Activated T-helper 17 cell treated with anti-CD3 and anti-CD28 coated beads, Interleukin-2, amount 50 U/mL, for 72 hours (primary cell): Measurements from ENCODE around the gene ACSS3. TPM values are rescaled to one million over a fixed set of nuclear protein-coding genes. Genes with fewer than 3 reads are reported as not detected.

Experiments used
- ATAC-seq: fragments of 150-1000 bp; cut with Tn5 transposase; replicated peaks from 2 replicates; pipeline ENCODE4 v1.10.0; 2021; ENCODE audit warnings: mild to moderate bottlenecking, moderate library complexity
- H3K27ac Mint-ChIP-seq: one replicate; pipeline ENCODE4 v1.8.0; 2022; ENCODE audit warnings: mixed read lengths
- H3K27me3 Mint-ChIP-seq: one replicate; pipeline ENCODE4 v1.8.0; 2022; ENCODE audit warnings: mixed read lengths
- H3K36me3 Mint-ChIP-seq: one replicate; pipeline ENCODE4 v1.8.0; 2022; ENCODE audit warnings: low read depth, mild to moderate bottlenecking, mixed read lengths
- H3K4me1 Mint-ChIP-seq: one replicate; pipeline ENCODE4 v1.8.0; 2022; ENCODE audit warnings: mixed read lengths
- H3K4me3 Mint-ChIP-seq: one replicate; pipeline ENCODE4 v1.8.0; 2022; ENCODE audit warnings: mild to moderate bottlenecking, mixed read lengths
- H3K9me3 Mint-ChIP-seq: one replicate; pipeline ENCODE4 v1.8.0; 2022; ENCODE audit warnings: mixed read lengths
- total RNA-seq, 2 donors: library from RNA; stranded (reverse); gene quantifications; one replicate each; pipeline ENCODE4 v1.2.3, GENCODE V29; 2022

Gene ACSS3
- total RNA-seq, 2 donors from 2014 or later: not detected

GRCh38 chr12:81253360-81253759 is 175.5 kb downstream of the ACSS3 start:
- Mint-ChIP-seq H3K4me3 (no peak overlapping the region), H3K27ac (no peak overlapping the region), H3K9me3 (peaks cover 11% of the 10 kb centered on the region), H3K27me3 (no peaks in the 10 kb centered on the region), H3K36me3 (no peaks in the 10 kb centered on the region), H3K4me1 (no peaks in the 10 kb centered on the region)
- ATAC-seq: no peak

GRCh38 chr12:81255456-81255855 is 177.6 kb downstream of the ACSS3 start:
- H3K4me3 Mint-ChIP-seq: no peak overlapping the region
- H3K9me3 Mint-ChIP-seq: peaks cover 14% of the 10 kb centered on the region
- ATAC-seq: no peak
- H3K27ac Mint-ChIP-seq: no peak overlapping the region
- H3K36me3 Mint-ChIP-seq: no peaks in the 10 kb centered on the region
- no peaks in the 10 kb centered on the region for H3K4me1 Mint-ChIP-seq
- no peaks in the 10 kb centered on the region for H3K27me3 Mint-ChIP-seq

GRCh38 chr12:81255947-81256346 is 178.1 kb downstream of the ACSS3 start:
- H3K36me3 Mint-ChIP-seq: no peaks in the 10 kb centered on the region
- H3K4me1 Mint-ChIP-seq: no peaks in the 10 kb centered on the region
- no peak overlapping the region for H3K27ac Mint-ChIP-seq
- ATAC-seq: no peak
- H3K4me3 Mint-ChIP-seq: no peak overlapping the region
- no peaks in the 10 kb centered on the region for H3K27me3 Mint-ChIP-seq
- peaks cover 14% of the 10 kb centered on the region for H3K9me3 Mint-ChIP-seq

GRCh38 chr12:81257947-81258551 is 180.2 kb downstream of the ACSS3 start:
- Mint-ChIP-seq H3K36me3 (no peaks in the 10 kb centered on the region), H3K27ac (no peak overlapping the region), H3K27me3 (no peaks in the 10 kb centered on the region), H3K4me3 (no peak overlapping the region), H3K9me3 (peaks cover 7% of the 10 kb centered on the region), H3K4me1 (no peaks in the 10 kb centered on the region)
- no peak for ATAC-seq

GRCh38 chr12:81259360-81259759 is 181.5 kb downstream of the ACSS3 start:
- no peak for ATAC-seq
- H3K36me3 Mint-ChIP-seq: no peaks in the 10 kb centered on the region
- no peak overlapping the region for H3K27ac Mint-ChIP-seq
- no peaks in the 10 kb centered on the region for H3K27me3 Mint-ChIP-seq
- no peak overlapping the region for H3K4me3 Mint-ChIP-seq
- no peaks in the 10 kb centered on the region for H3K4me1 Mint-ChIP-seq
- peaks cover 9% of the 10 kb centered on the region for H3K9me3 Mint-ChIP-seq

GRCh38 chr12:81261508-81262207 is 183.8 kb downstream of the ACSS3 start:
- Mint-ChIP-seq H3K27me3 (no peaks in the 10 kb centered on the region), H3K4me1 (no peaks in the 10 kb centered on the region), H3K36me3 (no peaks in the 10 kb centered on the region), H3K9me3 (peaks cover 6% of the 10 kb centered on the region), H3K4me3 (no peak overlapping the region), H3K27ac (no peak overlapping the region)
- ATAC-seq: no peak

GRCh38 chr12:81263072-81263471 is 185.2 kb downstream of the ACSS3 start:
- Mint-ChIP-seq H3K9me3 (peaks cover 6% of the 10 kb centered on the region), H3K27ac (no peak overlapping the region), H3K4me1 (no peaks in the 10 kb centered on the region), H3K4me3 (no peak overlapping the region), H3K27me3 (no peaks in the 10 kb centered on the region), H3K36me3 (no peaks in the 10 kb centered on the region)
- no peak for ATAC-seq

- Mint-ChIP-seq H3K9me3 (peaks cover 5% of the 10 kb centered on the region), H3K36me3 (no peaks in the 10 kb centered on the region), H3K27ac (no peak overlapping the region), H3K4me1 (no peaks in the 10 kb centered on the region), H3K4me3 (no peak overlapping the region), H3K27me3 (no peaks in the 10 kb centered on the region)
- no peak for ATAC-seq
Observed at GRCh38 chr12:81270385-81270784, 192.5 kb downstream of the ACSS3 start.

GRCh38 chr12:81274637-81275529 is 197.0 kb downstream of the ACSS3 start:
- Mint-ChIP-seq H3K4me1 (no peaks in the 10 kb centered on the region), H3K36me3 (no peaks in the 10 kb centered on the region), H3K9me3 (peaks cover 9% of the 10 kb centered on the region), H3K4me3 (no peak overlapping the region), H3K27ac (no peak overlapping the region), H3K27me3 (no peaks in the 10 kb centered on the region)
- no peak for ATAC-seq

- no peaks in the 10 kb centered on the region for H3K9me3 Mint-ChIP-seq
- ATAC-seq: no peak
Observed at GRCh38 chr12:81284137-81284536, 206.3 kb downstream of the ACSS3 start.

GRCh38 chr12:81288651-81289050 is 210.8 kb downstream of the ACSS3 start:
- no peak for ATAC-seq
- Mint-ChIP-seq H3K36me3 (no peaks in the 10 kb centered on the region), H3K27ac (no peak overlapping the region), H3K4me3 (no peak overlapping the region), H3K4me1 (no peaks in the 10 kb centered on the region), H3K9me3 (no peaks in the 10 kb centered on the region), H3K27me3 (no peaks in the 10 kb centered on the region)

More at GRCh38 chr12:81284137-81284536, 206.3 kb downstream of the ACSS3 start:
- H3K4me1 Mint-ChIP-seq: no peaks in the 10 kb centered on the region
- H3K4me3 Mint-ChIP-seq: no peak overlapping the region
- H3K27me3 Mint-ChIP-seq: no peaks in the 10 kb centered on the region
- no peaks in the 10 kb centered on the region for H3K36me3 Mint-ChIP-seq
- no peak overlapping the region for H3K27ac Mint-ChIP-seq

- Mint-ChIP-seq H3K27me3 (no peaks in the 10 kb centered on the region), H3K27ac (no peak overlapping the region), H3K9me3 (no peaks in the 10 kb centered on the region), H3K36me3 (no peaks in the 10 kb centered on the region), H3K4me1 (no peaks in the 10 kb centered on the region), H3K4me3 (no peak overlapping the region)
- ATAC-seq: no peak
Observed at GRCh38 chr12:81294325-81295190, 216.7 kb downstream of the ACSS3 start.

- H3K4me3 Mint-ChIP-seq: no peak overlapping the region
- H3K36me3 Mint-ChIP-seq: no peaks in the 10 kb centered on the region
- H3K9me3 Mint-ChIP-seq: no peaks in the 10 kb centered on the region
- no peaks in the 10 kb centered on the region for H3K4me1 Mint-ChIP-seq
- H3K27ac Mint-ChIP-seq: no peak overlapping the region
- no peak for ATAC-seq
- H3K27me3 Mint-ChIP-seq: no peaks in the 10 kb centered on the region
Observed at GRCh38 chr12:81295251-81295650, 217.4 kb downstream of the ACSS3 start.
